H1 (cell line): ENCODE data around the gene COPZ1. TPM values are rescaled to one million over a fixed set of nuclear protein-coding genes. Genes with fewer than 3 reads are reported as not detected.

ENCODE experiments used
- CHD1 ChIP-seq: IDR thresholded peaks from 2 replicates; pipeline ENCODE4 v1.6.1; 2012; ENCODE audit warnings: low read depth, low read length, improper control_type of control experiment
- CHD2 ChIP-seq: IDR thresholded peaks from 2 replicates; pipeline ENCODE4 v1.6.1; 2012; ENCODE audit warnings: low read length, improper control_type of control experiment
- KDM4A ChIP-seq: IDR thresholded peaks from one replicate; pipeline ENCODE4 v1.7.1; 2012; ENCODE audit warnings: low read depth, mild to moderate bottlenecking, moderate library complexity, low read length, inconsistent platforms; ENCODE audit not compliant: severe bottlenecking
- MAFK ChIP-seq: IDR thresholded peaks from 2 replicates; pipeline ENCODE4 v1.6.1; 2012; ENCODE audit warnings: low read depth, mild to moderate bottlenecking, improper control_type of control experiment, low read length
- SRF ChIP-seq: IDR thresholded peaks from 2 replicates; pipeline ENCODE4 v1.6.1; 2011; ENCODE audit warnings: mild to moderate bottlenecking, low read depth, low read length, moderate library complexity
- TBP ChIP-seq: IDR thresholded peaks from 2 replicates; pipeline ENCODE4 v1.6.1; 2011; ENCODE audit warnings: low read depth, low read length, improper control_type of control experiment
- TCF12 ChIP-seq: IDR thresholded peaks from 2 replicates; pipeline ENCODE4 v1.6.1; 2011; ENCODE audit warnings: low read depth, mild to moderate bottlenecking, low read length
- polyA plus RNA-seq, 7 experiments: library from polyadenylated mRNA; depleted of rRNA in 3 of 7; stranded (reverse) in 5 of 7; unstranded in 2 of 7; fragments of >200 nt in 5 of 7; fragments of 200-250 nt in 2 of 7; gene quantifications; 1 replicate in 5 of 7; 2 replicates in 1 of 7; 4 replicates in 1 of 7; pipeline versions ENCODE4 v1.2.1 to v1.2.3, GENCODE V29; 2011 to 2013; ENCODE audit warnings: missing spikeins in 2 of 7, mixed read lengths in 2 of 7
- total RNA-seq: library from RNA; stranded (reverse); fragmentation: NEBNext Ultra II Directional; extraction: Animal tissue kit (Norgen Biotek cat#: 25700); gene quantifications from 2 replicates; pipeline ENCODE4 v1.2.1, GENCODE V29; 2021
- TF ChIP-seq, protein P1 (sequence below): IDR thresholded peaks from 2 replicates; pipeline ENCODE4 v1.6.1; 2011; ENCODE audit warnings: low read length, improper control_type of control experiment

COPZ1 gene
- total and polyA plus RNA-seq, 2 of the 8 experiments (the other 6 are each of a cell fraction or from before 2014, with no cell fraction given) = 103 to 133 TPM

DNA sequence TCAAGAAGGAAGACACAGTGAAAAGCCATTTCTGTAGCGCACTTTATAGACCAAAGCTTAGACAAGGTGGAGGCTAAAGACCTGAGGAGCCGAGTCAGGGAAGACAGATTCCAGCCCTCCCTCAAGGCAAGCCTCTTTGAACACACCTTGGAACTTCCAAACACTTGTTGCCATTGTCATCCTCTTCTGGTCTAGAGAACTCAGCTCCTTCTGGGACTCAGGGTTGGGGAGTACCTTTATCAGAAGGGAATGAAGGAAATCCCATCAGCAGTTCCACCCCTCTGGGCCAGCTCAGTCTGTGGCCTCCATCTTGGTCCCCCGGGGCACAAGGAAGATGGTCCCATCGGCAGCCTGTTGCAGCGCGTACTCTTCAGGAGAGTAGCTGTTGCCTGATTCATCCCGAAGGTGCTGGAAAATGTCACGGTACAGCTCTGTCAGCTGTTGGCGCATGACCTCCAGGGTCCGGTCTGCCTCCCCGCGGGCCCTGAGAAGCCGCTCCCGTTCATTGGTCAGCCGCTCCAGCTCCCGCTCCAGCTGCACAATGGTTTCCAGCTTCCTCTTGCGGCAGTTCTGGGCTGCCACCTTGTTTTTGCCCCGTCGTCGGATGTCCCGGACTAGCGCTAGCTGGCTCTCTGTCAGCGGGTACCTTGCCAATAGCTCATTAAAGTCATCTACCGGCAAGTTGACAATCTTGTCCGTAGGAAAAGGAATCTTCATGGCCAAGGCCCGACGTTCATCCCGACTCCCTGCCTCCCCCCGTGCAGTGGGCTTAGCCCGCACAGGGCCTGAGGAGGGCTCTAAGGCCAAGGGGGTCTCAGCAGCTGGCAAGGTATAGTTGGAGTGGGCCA lies 32.6 kb upstream of the COPZ1 start (continued):
- TF ChIP-seq CHD1 = no peak
- TF ChIP-seq TCF12 = no peak
- no peak for TF ChIP-seq KDM4A
- TF ChIP-seq TBP = no peak
- TF ChIP-seq MAFK = no peak
- TF ChIP-seq, protein P1, sequence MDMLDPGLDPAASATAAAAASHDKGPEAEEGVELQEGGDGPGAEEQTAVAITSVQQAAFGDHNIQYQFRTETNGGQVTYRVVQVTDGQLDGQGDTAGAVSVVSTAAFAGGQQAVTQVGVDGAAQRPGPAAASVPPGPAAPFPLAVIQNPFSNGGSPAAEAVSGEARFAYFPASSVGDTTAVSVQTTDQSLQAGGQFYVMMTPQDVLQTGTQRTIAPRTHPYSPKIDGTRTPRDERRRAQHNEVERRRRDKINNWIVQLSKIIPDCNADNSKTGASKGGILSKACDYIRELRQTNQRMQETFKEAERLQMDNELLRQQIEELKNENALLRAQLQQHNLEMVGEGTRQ = no peak
- TF ChIP-seq CHD2 = no peak
- TF ChIP-seq SRF = no peak
